GM19351 (cell line): ENCODE results near the gene HTT.
"Not testable (repeated sequence)": the region's sequence is repeated elsewhere in the genome, so short reads cannot be mapped to it uniquely, and the experiment has no call there.

Experiments used
- ATAC-seq: cut with Tn5 transposase; IDR thresholded peaks from one replicate; pipeline ENCODE4 v1.9.1; 2021; ENCODE audit warnings: mild to moderate bottlenecking, moderate library complexity; ENCODE audit not compliant: unreplicated experiment

Gene HTT

GRCh38 chr4:3075652-3075981 lies 1.1 kb downstream of the HTT start:
- no peak for ATAC-seq

DNA sequence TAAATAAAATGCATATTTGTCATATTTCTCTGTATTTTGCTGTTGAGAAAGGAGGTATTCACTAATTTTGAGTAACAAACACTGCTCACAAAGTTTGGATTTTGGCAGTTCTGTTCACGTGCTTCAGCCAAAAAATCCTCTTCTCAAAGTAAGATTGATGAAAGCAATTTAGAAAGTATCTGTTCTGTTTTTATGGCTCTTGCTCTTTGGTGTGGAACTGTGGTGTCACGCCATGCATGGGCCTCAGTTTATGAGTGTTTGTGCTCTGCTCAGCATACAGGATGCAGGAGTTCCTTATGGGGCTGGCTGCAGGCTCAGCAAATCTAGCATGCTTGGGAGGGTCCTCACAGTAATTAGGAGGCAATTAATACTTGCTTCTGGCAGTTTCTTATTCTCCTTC lies 3.3 kb downstream of the HTT start:
- peak; percentile 46 for ATAC-seq

GRCh38 chr4:3079694-3080123 lies 5.2 kb downstream of the HTT start:
- ATAC-seq: peak; percentile 34

GRCh38 chr4:3082925-3083515 lies 8.5 kb downstream of the HTT start:
- ATAC-seq: no peak

GRCh38 chr4:3083732-3084131 lies 9.3 kb downstream of the HTT start:
- ATAC-seq: no peak

GRCh38 chr4:3085948-3086670 lies 11.6 kb downstream of the HTT start:
- ATAC-seq: no peak

DNA sequence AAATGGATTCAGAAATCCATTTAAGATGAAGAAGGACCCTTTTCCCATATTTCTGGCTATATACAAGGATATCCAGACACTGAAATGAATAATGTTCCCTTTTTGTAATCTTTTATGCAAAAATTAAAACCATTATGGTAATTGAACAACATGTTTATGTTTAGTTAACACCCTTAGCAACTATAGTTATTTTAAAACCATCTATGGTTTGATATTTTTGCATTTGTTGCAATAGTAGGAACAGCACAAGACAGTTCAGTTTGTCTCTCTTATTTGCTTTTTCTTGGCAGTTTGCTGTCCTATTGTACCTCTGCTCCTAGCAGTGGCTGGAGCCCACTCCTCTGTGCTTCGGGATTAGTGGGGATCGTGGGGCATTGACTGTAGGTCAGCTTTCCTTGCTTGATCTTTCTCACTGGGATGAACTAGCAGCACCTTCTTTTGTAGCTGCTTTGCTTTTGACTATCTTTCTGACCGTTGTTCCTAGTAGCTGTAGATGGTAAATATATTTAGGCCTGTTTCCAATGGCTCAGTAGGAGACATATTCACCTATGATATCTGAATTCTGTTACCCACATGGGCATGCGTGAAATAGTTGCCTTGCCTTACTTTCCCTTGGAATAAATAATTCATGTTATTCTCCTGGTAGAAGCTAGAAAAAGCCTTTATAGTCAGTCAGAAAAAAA lies 12.8 kb downstream of the HTT start:
- no peak for ATAC-seq

DNA sequence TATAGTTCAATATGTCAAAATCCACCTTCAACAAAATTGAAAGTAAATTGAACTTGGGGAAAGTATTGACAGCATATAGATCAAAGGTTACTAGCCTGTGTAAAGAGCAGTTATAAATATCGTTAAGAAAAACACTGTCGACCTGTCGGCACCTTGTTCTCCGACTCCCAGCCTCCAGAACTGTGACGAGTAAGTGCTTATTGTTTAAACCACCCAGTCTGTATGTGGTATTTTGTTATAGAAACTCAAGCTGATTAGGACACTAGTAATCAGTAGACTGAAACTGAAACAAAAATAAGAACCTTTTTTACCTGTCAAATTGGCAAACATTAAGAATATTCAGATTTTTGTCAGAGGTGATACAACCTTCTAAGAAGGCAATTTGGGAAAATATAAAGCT lies 17.0 kb downstream of the HTT start:
- ATAC-seq: no peak

- ATAC-seq: not testable (repeated sequence)
Measured at GRCh38 chr4:3094701-3095100, 20.2 kb downstream of the HTT start.

GRCh38 chr4:3096202-3096601 lies 21.7 kb downstream of the HTT start:
- ATAC-seq: no peak

GRCh38 chr4:3098346-3098745 lies 23.9 kb downstream of the HTT start:
- ATAC-seq: no peak

DNA sequence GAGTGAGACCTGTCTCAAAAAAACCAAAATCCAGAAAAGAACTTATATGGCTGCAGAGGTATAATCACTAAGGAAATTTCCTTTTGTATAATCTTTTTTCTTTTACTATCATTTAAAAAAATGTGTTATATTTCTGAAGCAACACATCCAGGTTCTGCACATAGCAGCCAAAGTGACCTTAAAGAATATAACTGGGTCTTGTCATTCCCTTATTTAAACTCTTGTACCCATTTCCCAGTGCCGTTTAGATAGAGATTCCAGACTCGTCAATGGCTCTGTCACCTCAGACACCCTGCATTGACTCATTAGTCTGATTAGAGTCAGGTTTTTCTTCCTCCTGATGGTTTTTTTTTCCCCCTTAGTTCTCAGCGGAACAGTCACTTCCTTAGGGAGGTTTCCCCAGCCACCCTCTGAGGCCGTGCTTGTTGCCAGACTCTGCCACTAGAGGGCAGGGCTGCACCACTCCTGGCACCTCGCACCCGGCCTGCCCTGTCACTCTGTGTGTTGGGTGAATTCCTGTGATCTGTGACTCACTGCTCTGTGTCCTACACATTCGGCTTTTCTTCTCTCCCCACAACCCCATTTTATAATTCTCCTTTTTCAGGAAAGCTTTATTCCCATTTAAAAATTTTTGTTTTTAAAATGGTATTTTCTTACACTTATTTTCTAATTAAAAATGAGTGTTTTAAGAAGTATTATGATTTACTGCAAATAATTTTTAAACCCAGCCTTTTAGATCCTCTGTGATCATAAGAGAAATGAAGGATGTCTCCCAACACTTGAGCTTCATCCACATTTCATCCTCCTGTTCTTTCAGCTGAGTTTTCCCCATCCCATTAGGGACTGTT lies 32.1 kb downstream of the HTT start:
- peak; percentile 91 for ATAC-seq

- ATAC-seq: no peak
Measured at GRCh38 chr4:3107271-3107670, 32.8 kb downstream of the HTT start.

DNA sequence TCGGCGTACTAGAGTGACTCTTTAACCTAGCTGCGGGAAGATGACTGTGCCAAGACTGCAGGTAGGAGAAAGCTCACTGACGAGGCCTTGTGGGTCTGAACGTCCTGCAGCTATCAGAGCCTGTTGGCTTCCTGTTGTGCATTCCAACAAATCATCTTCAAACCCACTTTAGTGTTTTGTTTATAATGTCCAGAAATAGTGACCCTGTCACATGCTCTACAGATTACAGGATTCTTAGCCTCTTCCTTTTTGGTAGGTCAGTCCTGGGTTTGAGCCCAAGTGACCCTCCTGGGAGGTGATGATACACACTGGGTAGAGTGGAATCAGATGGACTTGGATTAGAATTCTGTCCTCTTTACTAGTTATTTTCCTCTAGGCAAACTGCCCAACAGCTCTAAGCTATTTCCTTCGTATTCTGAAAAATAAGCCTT lies 33.2 kb downstream of the HTT start:
- ATAC-seq: no peak

- no peak for ATAC-seq
Measured at GRCh38 chr4:3108211-3108610, 33.7 kb downstream of the HTT start.

DNA sequence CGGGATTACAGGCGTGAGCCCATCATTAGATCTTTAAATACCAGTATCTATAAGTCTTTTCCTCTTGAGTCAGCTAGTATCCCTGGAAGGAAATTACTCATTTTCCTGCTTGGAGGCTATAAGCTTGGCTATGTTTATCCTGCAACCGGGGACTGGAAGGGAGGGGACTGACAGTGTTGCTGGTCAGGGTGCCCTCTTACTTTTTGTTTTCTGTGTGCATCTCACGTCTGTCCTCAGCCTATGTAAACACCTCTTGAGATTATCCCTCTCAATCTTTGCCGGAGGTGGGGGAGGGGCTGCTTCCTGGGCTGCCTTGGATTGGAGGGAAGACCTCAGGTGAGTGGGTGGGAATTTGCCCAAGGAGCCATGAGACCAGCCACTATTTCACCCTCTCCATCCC lies 37.0 kb downstream of the HTT start:
- no peak for ATAC-seq

DNA sequence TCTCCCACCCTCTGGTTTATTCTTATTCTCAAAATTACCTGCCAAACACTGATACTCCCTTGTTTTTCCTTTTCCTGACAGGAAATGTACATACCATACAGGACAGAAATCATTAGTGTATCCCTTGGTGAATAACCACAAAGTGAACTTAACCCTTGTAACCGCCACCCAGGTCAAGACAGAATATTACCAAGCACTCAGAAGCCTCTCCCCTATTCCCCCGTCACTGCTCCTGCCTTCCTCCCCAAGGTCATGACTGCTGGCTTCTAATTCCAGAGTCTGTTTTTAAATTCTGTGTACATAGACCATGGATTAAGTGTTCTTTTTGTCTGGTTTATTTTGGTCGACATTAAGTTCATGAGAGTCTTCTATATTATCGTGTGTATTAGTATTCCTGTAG lies 37.7 kb downstream of the HTT start:
- no peak for ATAC-seq

- no peak for ATAC-seq
Measured at GRCh38 chr4:3112609-3113469, 38.4 kb downstream of the HTT start.

DNA sequence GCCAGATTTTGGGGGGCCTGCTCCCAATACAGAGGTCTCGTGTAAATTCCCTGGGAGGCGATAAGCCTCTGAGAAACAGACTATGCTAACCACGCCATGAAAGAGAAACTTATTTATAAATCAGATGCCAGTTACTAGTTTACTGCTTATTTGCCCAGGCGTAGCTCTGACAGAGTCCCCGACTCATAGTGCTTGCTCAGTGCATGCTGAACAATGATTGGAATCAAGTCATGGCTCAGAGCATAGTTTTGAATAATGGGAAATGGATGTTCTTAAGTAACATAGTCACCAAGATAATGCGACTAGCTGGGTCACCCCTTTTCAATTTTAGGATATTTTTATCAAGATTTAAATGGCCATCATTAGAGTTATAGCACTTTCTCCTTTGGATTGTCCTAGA lies 39.9 kb downstream of the HTT start:
- ATAC-seq: no peak

DNA sequence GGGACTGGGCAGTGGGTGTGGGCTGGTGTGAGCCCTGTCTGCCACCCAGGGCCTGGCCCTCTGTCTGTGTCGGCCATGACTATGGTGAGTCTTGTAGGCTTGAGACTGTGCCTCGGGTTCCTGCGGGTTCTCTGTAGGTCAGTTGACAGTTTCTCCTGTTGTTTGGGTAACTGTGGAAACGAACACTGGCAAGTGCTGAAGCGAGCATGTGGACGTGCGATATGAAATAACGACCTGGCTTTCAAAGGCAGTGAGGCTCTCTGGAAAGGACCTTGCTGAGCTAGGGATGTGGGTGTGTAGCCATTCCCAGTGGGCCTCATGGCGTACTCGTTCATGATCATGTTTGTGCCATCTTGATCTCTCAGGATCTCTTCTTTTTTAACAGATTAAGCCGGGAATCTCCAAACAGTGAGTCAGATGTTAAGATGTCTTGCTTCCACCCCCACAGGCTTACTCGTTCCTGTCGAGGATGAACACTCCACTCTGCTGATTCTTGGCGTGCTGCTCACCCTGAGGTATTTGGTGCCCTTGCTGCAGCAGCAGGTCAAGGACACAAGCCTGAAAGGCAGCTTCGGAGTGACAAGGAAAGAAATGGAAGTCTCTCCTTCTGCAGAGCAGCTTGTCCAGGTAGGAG lies 41.3 kb downstream of the HTT start:
- no peak for ATAC-seq
